Measurements from ENCODE around the gene OSBP.

OSBP gene

DNA sequence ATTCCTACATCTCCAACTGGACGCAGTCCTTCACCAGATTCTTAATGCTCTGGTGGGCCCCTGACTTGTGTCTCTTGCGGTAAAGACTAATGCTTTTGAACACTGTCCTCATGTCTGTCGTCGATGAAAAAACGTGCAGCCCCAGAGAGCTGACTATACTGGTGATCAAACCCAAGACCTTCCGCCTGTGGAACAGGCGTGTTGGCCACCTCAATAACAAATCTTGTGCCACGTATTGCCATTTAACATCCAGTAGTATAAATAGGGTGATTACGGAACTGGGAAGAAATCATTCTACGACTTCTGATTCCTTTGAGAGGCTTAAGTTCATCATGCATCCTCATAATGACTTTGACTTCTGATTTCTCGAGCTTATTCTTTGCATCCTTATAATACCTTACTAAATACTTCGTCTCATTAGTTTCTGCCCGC, 58.6 kb downstream of the OSBP start:
- H3K27me3 ChIP-seq (ENCODE audit: insufficient read depth, low read length, poor library complexity): no peaks in the 10 kb centered on the region
- H3K79me2 ChIP-seq (ENCODE audit: insufficient read depth, low read length): no peaks in the 10 kb centered on the region
- H3K4me2 ChIP-seq (ENCODE audit: insufficient read depth, low read length): no peak overlapping the region
- no peaks in the 10 kb centered on the region for H4K20me1 ChIP-seq (ENCODE audit: insufficient read depth, low read length)
- H3K27ac ChIP-seq (ENCODE audit: low read length): no peak overlapping the region
- no peaks in the 10 kb centered on the region; the same call in 1 of the 2 replicates for H3K36me3 ChIP-seq (ENCODE audit: insufficient read depth, low read length)
- ATAC-seq (ENCODE audit: insufficient read depth, low read depth) (no peak), DNase-seq (no peak)
- H3K9me3 ChIP-seq (ENCODE audit: insufficient read depth, low read length, severe bottlenecking): no peaks in the 10 kb centered on the region
- H2AFZ ChIP-seq (ENCODE audit: low read depth, low read length): no peak overlapping the region
- H3K9ac ChIP-seq (ENCODE audit: low read depth, low read length): no peak overlapping the region
- peaks cover 27% of the 10 kb centered on the region for H3K4me1 ChIP-seq (ENCODE audit: insufficient read depth, low read length)
- H3K4me3 ChIP-seq (ENCODE audit: low read depth in 1 of 2, low read length in 2 of 2): no peak overlapping the region
- TF ChIP-seq, protein P1, sequence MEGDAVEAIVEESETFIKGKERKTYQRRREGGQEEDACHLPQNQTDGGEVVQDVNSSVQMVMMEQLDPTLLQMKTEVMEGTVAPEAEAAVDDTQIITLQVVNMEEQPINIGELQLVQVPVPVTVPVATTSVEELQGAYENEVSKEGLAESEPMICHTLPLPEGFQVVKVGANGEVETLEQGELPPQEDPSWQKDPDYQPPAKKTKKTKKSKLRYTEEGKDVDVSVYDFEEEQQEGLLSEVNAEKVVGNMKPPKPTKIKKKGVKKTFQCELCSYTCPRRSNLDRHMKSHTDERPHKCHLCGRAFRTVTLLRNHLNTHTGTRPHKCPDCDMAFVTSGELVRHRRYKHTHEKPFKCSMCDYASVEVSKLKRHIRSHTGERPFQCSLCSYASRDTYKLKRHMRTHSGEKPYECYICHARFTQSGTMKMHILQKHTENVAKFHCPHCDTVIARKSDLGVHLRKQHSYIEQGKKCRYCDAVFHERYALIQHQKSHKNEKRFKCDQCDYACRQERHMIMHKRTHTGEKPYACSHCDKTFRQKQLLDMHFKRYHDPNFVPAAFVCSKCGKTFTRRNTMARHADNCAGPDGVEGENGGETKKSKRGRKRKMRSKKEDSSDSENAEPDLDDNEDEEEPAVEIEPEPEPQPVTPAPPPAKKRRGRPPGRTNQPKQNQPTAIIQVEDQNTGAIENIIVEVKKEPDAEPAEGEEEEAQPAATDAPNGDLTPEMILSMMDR (IDR thresholded peaks at IDR 0.05; ENCODE audit: borderline replicate concordance, extremely low read depth, low read length, poor library complexity, severe bottlenecking): no peak
- no peak for TF ChIP-seq EZH2 (IDR thresholded peaks at IDR 0.05; ENCODE audit: borderline replicate concordance, low read depth, low read length, severe bottlenecking)

DNA sequence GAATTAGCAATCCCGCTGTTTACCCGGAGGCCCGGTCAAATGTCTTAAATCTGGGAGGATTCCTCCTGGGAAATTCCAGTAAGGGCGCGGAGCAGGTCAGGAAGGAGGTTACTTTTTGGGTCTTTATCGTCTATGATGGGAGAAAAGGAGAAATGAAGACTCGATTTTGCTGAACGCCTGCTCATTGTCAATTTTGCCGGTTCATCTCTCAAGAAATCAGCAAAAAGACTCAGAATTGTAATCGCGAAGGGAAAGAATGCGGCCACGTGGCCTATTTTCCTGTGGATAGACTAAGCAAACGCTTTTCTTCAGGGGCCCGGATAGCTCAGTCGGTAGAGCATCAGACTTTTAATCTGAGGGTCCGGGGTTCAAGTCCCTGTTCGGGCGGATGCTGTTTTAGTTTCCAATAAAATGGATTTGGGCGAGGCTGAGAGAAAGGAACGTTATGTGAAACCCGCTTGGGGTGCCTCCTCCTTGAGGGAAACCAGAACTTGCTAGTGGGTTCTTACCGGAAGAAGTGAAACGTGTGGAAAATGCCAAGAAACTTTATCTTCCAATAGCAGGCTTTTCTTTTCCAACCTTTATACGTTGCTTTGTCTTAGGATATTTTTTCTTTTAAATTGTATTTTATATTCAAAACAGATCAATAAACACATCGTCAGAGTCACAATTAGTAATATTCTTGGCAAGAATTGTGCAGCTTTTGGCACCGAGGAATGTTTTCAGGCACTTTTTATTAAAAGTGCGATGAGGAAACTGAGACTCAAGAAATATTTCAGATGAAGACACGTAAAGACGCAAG, 59.3 kb downstream of the OSBP start:
- H3K4me2 ChIP-seq (ENCODE audit: insufficient read depth, low read length): no peak overlapping the region
- H2AFZ ChIP-seq (ENCODE audit: low read depth, low read length): no peak overlapping the region
- no peaks in the 10 kb centered on the region for H4K20me1 ChIP-seq (ENCODE audit: insufficient read depth, low read length)
- no peak overlapping the region for H3K4me3 ChIP-seq (ENCODE audit: low read depth in 1 of 2, low read length in 2 of 2)
- H3K27ac ChIP-seq (ENCODE audit: low read length): no peak overlapping the region
- H3K36me3 ChIP-seq (ENCODE audit: insufficient read depth, low read length): no peaks in the 10 kb centered on the region; the same call in 1 of the 2 replicates
- no peaks in the 10 kb centered on the region for H3K9me3 ChIP-seq (ENCODE audit: insufficient read depth, low read length, severe bottlenecking)
- no peaks in the 10 kb centered on the region for H3K79me2 ChIP-seq (ENCODE audit: insufficient read depth, low read length)
- peaks cover 27% of the 10 kb centered on the region for H3K4me1 ChIP-seq (ENCODE audit: insufficient read depth, low read length)
- H3K9ac ChIP-seq (ENCODE audit: low read depth, low read length): no peak overlapping the region
- peak; percentile 62 for DNase-seq
- TF ChIP-seq, protein P1 (IDR thresholded peaks at IDR 0.05; ENCODE audit: borderline replicate concordance, extremely low read depth, low read length, poor library complexity, severe bottlenecking): no peak
- TF ChIP-seq EZH2 (IDR thresholded peaks at IDR 0.05; ENCODE audit: borderline replicate concordance, low read depth, low read length, severe bottlenecking): no peak
- no peaks in the 10 kb centered on the region for H3K27me3 ChIP-seq (ENCODE audit: insufficient read depth, low read length, poor library complexity)
- ATAC-seq (ENCODE audit: insufficient read depth, low read depth): peak; percentile 10; the same call in 1 of the 3 replicates

DNA sequence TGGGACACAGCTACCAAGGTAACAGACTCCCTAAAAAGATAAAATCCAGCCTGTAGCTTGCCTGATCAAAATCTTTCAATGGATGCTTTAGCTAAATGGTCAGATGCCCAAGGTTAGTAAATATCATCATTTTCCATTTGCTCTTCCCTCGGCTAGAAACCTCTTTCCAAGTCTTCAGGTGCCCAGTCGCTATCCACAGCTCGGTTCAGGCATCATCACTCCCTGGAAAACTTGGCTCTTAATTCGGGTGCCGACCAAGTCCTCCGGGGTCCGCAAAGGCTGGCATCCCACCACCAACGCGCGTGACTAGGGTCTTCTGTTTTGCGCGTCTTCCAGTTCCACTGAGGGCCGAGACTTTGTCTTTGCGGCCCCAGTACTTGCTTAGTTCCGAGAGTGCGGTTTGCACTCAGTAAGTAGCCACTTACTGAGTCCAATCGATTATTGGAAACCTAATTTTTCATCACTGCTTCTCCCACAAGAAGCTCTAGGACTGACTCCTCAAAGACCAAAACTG, 59.9 kb downstream of the OSBP start:
- Histone ChIP-seq H3K9me3 (ENCODE audit: insufficient read depth, low read length, severe bottlenecking) (no peaks in the 10 kb centered on the region), H4K20me1 (ENCODE audit: insufficient read depth, low read length) (no peaks in the 10 kb centered on the region), H3K27me3 (ENCODE audit: insufficient read depth, low read length, poor library complexity) (no peaks in the 10 kb centered on the region), H3K9ac (ENCODE audit: low read depth, low read length) (no peak overlapping the region), H3K36me3 (ENCODE audit: insufficient read depth, low read length) (no peaks in the 10 kb centered on the region; the same call in 1 of the 2 replicates), H3K79me2 (ENCODE audit: insufficient read depth, low read length) (no peaks in the 10 kb centered on the region), H3K4me1 (ENCODE audit: insufficient read depth, low read length) (peaks cover 28% of the 10 kb centered on the region), H3K4me2 (ENCODE audit: insufficient read depth, low read length) (no peak overlapping the region), H3K27ac (ENCODE audit: low read length) (no peak overlapping the region), H3K4me3 (ENCODE audit: low read depth in 1 of 2, low read length in 2 of 2) (no peak overlapping the region), H2AFZ (ENCODE audit: low read depth, low read length) (no peak overlapping the region)
- TF ChIP-seq, protein P1 (IDR thresholded peaks at IDR 0.05; ENCODE audit: borderline replicate concordance, extremely low read depth, low read length, poor library complexity, severe bottlenecking): no peak
- no peak for TF ChIP-seq EZH2 (IDR thresholded peaks at IDR 0.05; ENCODE audit: borderline replicate concordance, low read depth, low read length, severe bottlenecking)
- ATAC-seq (ENCODE audit: insufficient read depth, low read depth): no peak
- no peak for DNase-seq

Measured in DND-41 (cell line).